SK-N-SH treated with all-trans-retinoic acid at 6 μM for 48 hours (cell line): ENCODE measurements around the gene TMEM11.

Experiments
- CREB5 ChIP-seq: fragments of 250-450 bp; sonication (Bioruptor Pico); IDR thresholded peaks from 2 replicates; pipeline ENCODE4 v1.5.1; 2020; ENCODE audit warnings: low read depth, mild to moderate bottlenecking, moderate library complexity
- CSDC2 ChIP-seq: fragments of 250-450 bp; sonication (Bioruptor Pico); IDR thresholded peaks from 2 replicates; pipeline ENCODE4 v1.5.0; 2020; ENCODE audit warnings: mild to moderate bottlenecking, moderate library complexity
- GLIS3 ChIP-seq: fragments of 250-450 bp; sonication (Bioruptor Pico); IDR thresholded peaks from 2 replicates; pipeline ENCODE4 v1.5.0; 2020; ENCODE audit warnings: mild to moderate bottlenecking, moderate library complexity
- OSR1 ChIP-seq: fragments of 250-450 bp; sonication (Bioruptor Pico); IDR thresholded peaks from 2 replicates; pipeline ENCODE4 v1.8.0; 2022; ENCODE audit warnings: moderate library complexity, mild to moderate bottlenecking, inconsistent platforms
- PPARA ChIP-seq: fragments of 250-450 bp; sonication (Bioruptor Pico); IDR thresholded peaks from 2 replicates; pipeline ENCODE4 v1.5.0; 2020; ENCODE audit warnings: mild to moderate bottlenecking, borderline replicate concordance
- ZNF8 ChIP-seq: fragments of 450-650 bp; formaldehyde crosslinking; IDR thresholded peaks from 2 replicates; pipeline ENCODE4 v1.5.0; 2020; ENCODE audit warnings: mild to moderate bottlenecking, moderate library complexity

- TF ChIP-seq ZNF8 (CRISPR knock-in tag) (no peak), CREB5 (no peak), OSR1 (CRISPR knock-in tag) (no peak), PPARA (CRISPR knock-in tag) (no peak), GLIS3 (CRISPR knock-in tag) (no peak), CSDC2 (CRISPR knock-in tag) (no peak)
Measured at GRCh38 chr17:21202512-21202911, 11.4 kb downstream of the TMEM11 start.
